ENCODE data around the gene DPEP1. TPM values are rescaled to one million over a fixed set of nuclear protein-coding genes. Genes with fewer than 3 reads are reported as not detected.
A peak's percentile ranks its signal among the peaks of the same experiment; 100 is the strongest.

The DPEP1 gene
- total and polyA plus RNA-seq, 8 donors, result 0.23 to 12.3 (median 1.00) TPM; not detected in 2

- DNase-seq, result peak; percentile 79 to 91
Measured at GRCh38 chr16:89687092-89687940, 73.9 kb downstream of the DPEP1 start.

More at GRCh38 chr16:89687092-89687940, 73.9 kb downstream of the DPEP1 start:
- intact Hi-C loops (cut with DNase I; ENCODE audit: low total_unique reads), result no loop called here
- Histone ChIP-seq H3K27me3 (no peaks in the 10 kb centered on the region), H3K9me3 (no peaks in the 10 kb centered on the region), H3K27ac (peak overlapping the region; percentile 90 to 98 (median 94)), H3K4me3 (peak overlapping the region; percentile 68 to 95 (median 82)), H3K36me3 (peaks cover 12 to 35% (median 33%) of the 10 kb centered on the region in 4 donors), H3K4me1 (peaks cover 12 to 33% (median 29%) of the 10 kb centered on the region in 4 donors)
- 7 to 10% (median 8%) methylated on average over 35 to 42 of the region's 42 CpGs for WGBS, 5 donors
- no peak for TF ChIP-seq POLR2A (IDR thresholded peaks at IDR 0.05)
- peak in 2 of 3 donors; percentile 36 to 46 for TF ChIP-seq POLR2AphosphoS5 (IDR thresholded peaks at IDR 0.05)
- no peak for TF ChIP-seq CTCF (IDR thresholded peaks at IDR 0.05)

Other genes starting within 250 kb of the DPEP1 start
- 100 to 1,000 TPM in 4 of 5 donors, 10 to 100 TPM in 1; 60.2 to 350 (median 136) TPM for gene ANKRD11, start 123.1 kb upstream of the DPEP1 start, total RNA-seq
- 10 to 100 TPM; 25.4 to 39.0 (median 38.8) TPM for gene ANKRD11, start 123.1 kb upstream of the DPEP1 start, polyA plus RNA-seq
- gene SPG7, start 105.2 kb upstream of the DPEP1 start, total RNA-seq, result 100 to 1,000 TPM; 150 to 363 (median 174) TPM
- gene SPG7, start 105.2 kb upstream of the DPEP1 start, polyA plus RNA-seq, result 10 to 100 TPM; 30.0 to 77.2 (median 32.2) TPM
- gene RPL13, start 53.0 kb upstream of the DPEP1 start, total RNA-seq, result 1,000 to 10,000 TPM; 2,053 to 4,705 (median 3,295) TPM
- gene RPL13, start 53.0 kb upstream of the DPEP1 start, polyA plus RNA-seq, result over 10,000 TPM in 1 of 3 donors, 1,000 to 10,000 TPM in 2; 7,322 to 10,054 (median 9,037) TPM
- gene CPNE7, start 37.9 kb upstream of the DPEP1 start, total RNA-seq, result 1 to 10 TPM in 4 of 5 donors, not detected in 1; 1.6 to 6.2 (median 1.9) TPM
- gene CPNE7, start 37.9 kb upstream of the DPEP1 start, polyA plus RNA-seq, result 1 to 10 TPM in 2 of 3 donors, under 1 TPM in 1; 0.92 to 3.8 (median 1.3) TPM
- gene CHMP1A, start 44.1 kb downstream of the DPEP1 start, total RNA-seq, result 100 to 1,000 TPM in 1 of 5 donors, 10 to 100 TPM in 4; 20.1 to 146 (median 61.7) TPM
- 100 to 1,000 TPM in 1 of 3 donors, 10 to 100 TPM in 2; 56.4 to 106 (median 62.1) TPM for gene CHMP1A, start 44.1 kb downstream of the DPEP1 start, polyA plus RNA-seq
- 100 to 1,000 TPM in 1 of 5 donors, 10 to 100 TPM in 2, 1 to 10 TPM in 2; 3.2 to 181 (median 12.3) TPM for gene SPATA33, start 44.2 kb downstream of the DPEP1 start, total RNA-seq
- 10 to 100 TPM in 1 of 3 donors, 1 to 10 TPM in 2; 6.4 to 21.2 (median 9.9) TPM for gene SPATA33, start 44.2 kb downstream of the DPEP1 start, polyA plus RNA-seq
- gene CDK10, start 73.0 kb downstream of the DPEP1 start, total RNA-seq, result 100 to 1,000 TPM in 3 of 5 donors, 10 to 100 TPM in 2; 40.9 to 256 (median 133) TPM
- gene CDK10, start 73.0 kb downstream of the DPEP1 start, polyA plus RNA-seq, result 100 to 1,000 TPM in 1 of 3 donors, 10 to 100 TPM in 2; 60.0 to 106 (median 67.1) TPM
- 10 to 100 TPM in 3 of 5 donors, 1 to 10 TPM in 1, not detected in 1; 9.7 to 41.4 (median 32.3) TPM for gene SPATA2L, start 88.1 kb downstream of the DPEP1 start, total RNA-seq
- gene SPATA2L, start 88.1 kb downstream of the DPEP1 start, polyA plus RNA-seq, result 10 to 100 TPM; 10.6 to 12.8 (median 12.2) TPM
- 10 to 100 TPM in 2 of 5 donors, 1 to 10 TPM in 3; 2.7 to 43.2 (median 4.3) TPM for gene VPS9D1, start 107.3 kb downstream of the DPEP1 start, total RNA-seq
- 10 to 100 TPM in 2 of 3 donors, 1 to 10 TPM in 1; 6.3 to 23.7 (median 11.4) TPM for gene VPS9D1, start 107.3 kb downstream of the DPEP1 start, polyA plus RNA-seq
- gene ZNF276, start 107.9 kb downstream of the DPEP1 start, total RNA-seq, result 100 to 1,000 TPM in 3 of 5 donors, 10 to 100 TPM in 2; 27.2 to 418 (median 105) TPM
- gene ZNF276, start 107.9 kb downstream of the DPEP1 start, polyA plus RNA-seq, result 10 to 100 TPM; 11.0 to 24.5 (median 13.6) TPM
- 100 to 1,000 TPM in 2 of 5 donors, 10 to 100 TPM in 3; 10.7 to 276 (median 29.3) TPM for gene FANCA, start 203.0 kb downstream of the DPEP1 start, total RNA-seq
- gene FANCA, start 203.0 kb downstream of the DPEP1 start, polyA plus RNA-seq, result 10 to 100 TPM in 1 of 3 donors, 1 to 10 TPM in 2; 3.8 to 10.4 (median 6.1) TPM
- gene SPIRE2, start 214.8 kb downstream of the DPEP1 start, total RNA-seq, result 100 to 1,000 TPM in 1 of 5 donors, 10 to 100 TPM in 4; 17.3 to 230 (median 35.5) TPM
- gene SPIRE2, start 214.8 kb downstream of the DPEP1 start, polyA plus RNA-seq, result 10 to 100 TPM in 1 of 3 donors, 1 to 10 TPM in 2; 3.9 to 26.0 (median 6.5) TPM